Measurements from ENCODE around the gene LRRN2. TPM values are rescaled to one million over a fixed set of nuclear protein-coding genes. Genes with fewer than 3 reads are reported as not detected.

Gene LRRN2
- total RNA-seq, 2 donors from 2014 or later = 6.6 to 8.2 TPM

DNA sequence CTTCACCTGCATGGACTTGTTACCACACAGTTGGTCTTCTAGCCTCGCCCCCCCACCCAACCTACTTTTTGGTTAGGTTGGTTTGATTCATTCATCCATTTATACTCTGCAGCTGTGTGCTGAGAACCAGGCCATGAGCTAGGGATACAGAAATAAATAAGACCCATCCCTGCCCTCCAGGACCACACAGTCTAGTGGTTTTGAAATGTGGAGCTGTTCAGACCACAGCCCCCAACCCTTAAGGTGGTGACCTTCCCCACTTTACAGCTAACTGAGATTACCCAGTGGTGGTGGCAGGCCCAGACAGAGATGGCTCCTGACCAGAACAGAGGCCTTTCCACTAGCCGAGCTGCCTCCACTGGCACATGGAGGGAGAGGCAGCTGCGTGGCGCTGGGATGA, 37.0 kb downstream of the LRRN2 start:
- Histone ChIP-seq H3K27me3 (no peaks in the 10 kb centered on the region), H3K4me1 (peaks cover 0 to 5% of the 10 kb centered on the region in 2 donors), H3K9me3 (no peaks in the 10 kb centered on the region), H3K27ac (no peak overlapping the region), H3K4me3 (no peak overlapping the region), H3K36me3 (no peaks in the 10 kb centered on the region)
- TF ChIP-seq, protein P1, sequence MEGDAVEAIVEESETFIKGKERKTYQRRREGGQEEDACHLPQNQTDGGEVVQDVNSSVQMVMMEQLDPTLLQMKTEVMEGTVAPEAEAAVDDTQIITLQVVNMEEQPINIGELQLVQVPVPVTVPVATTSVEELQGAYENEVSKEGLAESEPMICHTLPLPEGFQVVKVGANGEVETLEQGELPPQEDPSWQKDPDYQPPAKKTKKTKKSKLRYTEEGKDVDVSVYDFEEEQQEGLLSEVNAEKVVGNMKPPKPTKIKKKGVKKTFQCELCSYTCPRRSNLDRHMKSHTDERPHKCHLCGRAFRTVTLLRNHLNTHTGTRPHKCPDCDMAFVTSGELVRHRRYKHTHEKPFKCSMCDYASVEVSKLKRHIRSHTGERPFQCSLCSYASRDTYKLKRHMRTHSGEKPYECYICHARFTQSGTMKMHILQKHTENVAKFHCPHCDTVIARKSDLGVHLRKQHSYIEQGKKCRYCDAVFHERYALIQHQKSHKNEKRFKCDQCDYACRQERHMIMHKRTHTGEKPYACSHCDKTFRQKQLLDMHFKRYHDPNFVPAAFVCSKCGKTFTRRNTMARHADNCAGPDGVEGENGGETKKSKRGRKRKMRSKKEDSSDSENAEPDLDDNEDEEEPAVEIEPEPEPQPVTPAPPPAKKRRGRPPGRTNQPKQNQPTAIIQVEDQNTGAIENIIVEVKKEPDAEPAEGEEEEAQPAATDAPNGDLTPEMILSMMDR (IDR thresholded peaks at IDR 0.05) = no peak
- DNase-seq (ENCODE audit: low spot score) = no peak

DNA sequence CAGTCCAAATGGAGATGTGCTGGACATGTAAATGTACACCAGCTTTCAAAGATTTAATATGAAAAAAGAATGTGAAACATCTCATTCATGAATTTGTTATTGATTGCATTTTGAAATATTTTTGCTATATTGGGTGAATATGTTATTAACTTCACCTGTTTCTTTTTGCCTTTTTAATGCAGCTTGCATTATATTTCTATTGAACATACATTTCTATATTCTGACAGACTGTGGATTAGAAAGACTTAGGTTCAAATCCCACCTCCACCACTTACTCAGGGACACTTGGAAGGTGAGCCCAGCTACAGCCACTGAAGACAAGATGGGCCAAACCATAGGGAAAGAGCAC, 37.8 kb downstream of the LRRN2 start:
- DNase-seq (ENCODE audit: low spot score) = no peak
- Histone ChIP-seq H3K4me1 (peaks cover 0 to 5% of the 10 kb centered on the region in 2 donors), H3K27me3 (no peaks in the 10 kb centered on the region), H3K27ac (no peak overlapping the region), H3K4me3 (no peak overlapping the region), H3K9me3 (no peaks in the 10 kb centered on the region), H3K36me3 (no peaks in the 10 kb centered on the region)
- TF ChIP-seq, protein P1 (IDR thresholded peaks at IDR 0.05) = no peak

DNA sequence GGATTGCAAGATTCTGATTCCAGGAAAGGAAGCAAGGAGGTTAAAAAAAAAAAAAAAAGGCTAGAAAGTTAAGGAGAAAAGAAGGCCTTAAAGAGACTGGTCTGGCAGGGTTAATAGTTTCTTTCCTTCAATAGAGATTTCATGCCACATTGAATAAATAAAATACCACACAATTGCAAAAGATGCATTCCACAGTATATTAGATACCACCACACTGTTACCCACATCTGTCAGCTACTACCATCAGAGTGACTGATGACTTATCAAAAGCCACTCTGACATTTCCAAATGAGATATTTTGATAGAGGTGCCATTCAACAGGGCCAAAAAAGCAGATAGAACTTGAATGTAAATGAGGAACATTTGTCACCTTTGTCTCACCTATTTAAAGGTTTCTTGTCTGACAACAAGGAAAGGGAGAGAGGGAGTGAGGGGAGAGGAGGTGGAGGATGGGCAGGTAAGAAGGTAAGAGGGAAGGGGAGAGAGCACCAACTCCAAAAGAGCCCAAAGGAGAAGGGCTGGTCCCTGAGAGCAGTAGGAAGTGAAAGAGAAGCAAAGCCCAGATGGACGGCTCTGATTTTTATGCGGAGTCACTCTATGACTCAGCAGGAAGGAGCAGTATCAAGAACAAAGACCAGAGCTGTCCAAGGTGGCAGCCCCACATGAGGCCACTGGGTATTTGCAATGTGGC, 38.3 kb downstream of the LRRN2 start:
- TF ChIP-seq, protein P1 (IDR thresholded peaks at IDR 0.05) = no peak
- DNase-seq (ENCODE audit: low spot score) = no peak
- Histone ChIP-seq H3K36me3 (no peaks in the 10 kb centered on the region), H3K9me3 (no peaks in the 10 kb centered on the region), H3K27ac (no peak overlapping the region), H3K27me3 (no peaks in the 10 kb centered on the region), H3K4me3 (no peak overlapping the region), H3K4me1 (peaks cover 0 to 5% of the 10 kb centered on the region in 2 donors)

DNA sequence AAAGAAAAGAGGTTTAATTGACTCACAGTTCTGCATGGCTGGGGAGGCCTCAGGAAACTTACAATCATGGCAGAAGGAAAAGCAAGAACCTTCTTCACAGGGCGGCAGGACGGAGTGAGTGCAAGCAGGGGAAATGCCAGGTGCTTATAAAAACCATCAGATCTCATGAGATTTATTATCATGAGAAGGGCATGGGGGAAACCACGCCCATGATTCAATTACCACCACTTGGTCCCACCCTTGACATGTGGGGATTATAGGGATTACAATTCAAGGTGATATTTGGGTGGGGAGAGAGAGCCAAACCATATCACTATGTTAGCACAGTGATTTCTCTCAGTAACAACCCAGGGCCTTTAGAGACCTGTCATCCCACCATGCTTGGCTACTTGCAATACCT, 39.9 kb downstream of the LRRN2 start:
- no peaks in the 10 kb centered on the region for H3K9me3 ChIP-seq
- H3K27ac ChIP-seq = no peak overlapping the region
- no peaks in the 10 kb centered on the region for H3K27me3 ChIP-seq
- H3K4me3 ChIP-seq = no peak overlapping the region
- no peaks in the 10 kb centered on the region for H3K36me3 ChIP-seq
- TF ChIP-seq, protein P1 (IDR thresholded peaks at IDR 0.05) = no peak
- no peak for DNase-seq (ENCODE audit: low spot score)
- peaks cover 0 to 5% of the 10 kb centered on the region in 2 donors for H3K4me1 ChIP-seq

DNA sequence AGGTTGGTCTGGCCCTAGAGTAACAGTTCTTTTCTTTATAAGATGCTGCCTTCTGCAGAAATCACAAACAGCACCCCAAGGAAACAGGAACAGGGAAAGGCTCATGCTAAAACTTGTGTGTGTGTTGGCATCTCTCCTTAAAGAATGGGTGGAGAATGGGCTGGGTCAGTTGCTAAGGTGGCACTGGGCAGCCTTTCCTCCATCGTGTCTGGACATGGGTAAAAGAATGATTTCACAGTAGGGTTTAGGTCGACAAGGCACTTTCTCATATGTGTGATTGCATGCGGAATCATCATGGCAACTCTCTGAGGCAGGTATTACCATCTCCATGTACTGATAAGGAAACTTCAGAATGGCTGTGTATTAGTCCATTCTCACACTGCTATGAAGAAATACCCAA, 40.3 kb downstream of the LRRN2 start:
- Histone ChIP-seq H3K4me1 (peaks cover 0 to 5% of the 10 kb centered on the region in 2 donors), H3K4me3 (no peak overlapping the region), H3K9me3 (no peaks in the 10 kb centered on the region), H3K27ac (no peak overlapping the region), H3K27me3 (no peaks in the 10 kb centered on the region), H3K36me3 (no peaks in the 10 kb centered on the region)
- DNase-seq (ENCODE audit: low spot score) = no peak
- TF ChIP-seq, protein P1 (IDR thresholded peaks at IDR 0.05) = no peak

DNA sequence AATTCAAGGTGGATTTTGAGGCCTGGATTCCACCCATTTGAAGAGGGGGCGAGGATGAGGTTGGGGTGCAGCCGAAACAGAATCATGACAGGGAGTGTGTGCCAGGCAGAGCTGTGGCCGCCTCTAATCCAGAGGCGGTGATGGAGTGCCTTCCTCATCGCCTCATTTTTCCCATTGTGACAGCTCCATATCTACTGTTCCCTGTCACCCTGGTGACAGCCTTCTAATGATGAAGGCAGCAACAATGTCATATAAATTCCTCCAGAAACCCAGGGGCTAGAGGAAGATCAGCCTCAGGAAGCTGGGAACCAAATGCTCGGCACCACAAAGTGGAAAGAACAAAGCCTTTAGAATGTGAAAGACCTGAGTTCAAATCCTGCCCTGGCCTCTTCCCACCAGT, 42.0 kb downstream of the LRRN2 start:
- Histone ChIP-seq H3K9me3 (no peaks in the 10 kb centered on the region), H3K4me3 (no peak overlapping the region), H3K27me3 (no peaks in the 10 kb centered on the region), H3K27ac (no peak overlapping the region), H3K4me1 (peaks cover 0 to 5% of the 10 kb centered on the region in 2 donors), H3K36me3 (no peaks in the 10 kb centered on the region)
- TF ChIP-seq, protein P1 (IDR thresholded peaks at IDR 0.05) = no peak
- no peak for DNase-seq (ENCODE audit: low spot score)
